ENCODE data around the gene CAND2. TPM values are rescaled to one million over a fixed set of nuclear protein-coding genes. Genes with fewer than 3 reads are reported as not detected.

The CAND2 gene
- total and polyA plus RNA-seq, 2 of the 8 experiments (the other 6 are each of a cell fraction or from before 2014, with no cell fraction given) = 8.7 TPM

- H2BK12ac ChIP-seq (ENCODE audit: low read depth, low read length) = no peak overlapping the region
- no peak for DNase-seq (ENCODE audit: low read depth in 1 of 2, low spot score in 2 of 2)
- FAIRE-seq = no peak
- no peak overlapping the region for H2BK15ac ChIP-seq (ENCODE audit: low read length)
- H3K9me3 ChIP-seq (ENCODE audit: insufficient read depth in 2 of 2, low read depth in 1 of 2, low read length in 1 of 2) = no peaks in the 10 kb centered on the region
- H4K91ac ChIP-seq (replicated peaks; ENCODE audit: insufficient read length, low read length) = no peak overlapping the region
- 88% methylated on average over 4 of the region's 4 CpGs; no CpG with 5 or more reads in 1 of the 2 experiments for WGBS, 2 experiments (ENCODE audit: extremely low coverage in 1 of 2, insufficient coverage in 1 of 2, insufficient read length in 1 of 2, insufficient replicate concordance in 2 of 2, low coverage in 1 of 2, low lambda C conversion rate in 2 of 2, missing lambda C conversion rate in 1 of 2)
- H3K79me1 ChIP-seq (ENCODE audit: low read depth, low read length) = no peaks in the 10 kb centered on the region
- peaks cover 3% of the 10 kb centered on the region; the same call in 1 of the 2 replicates for H3K23me2 ChIP-seq (ENCODE audit: low read depth, low read length)
- no peak overlapping the region for H2BK20ac ChIP-seq (ENCODE audit: low read length)
- peaks cover 0 to 12% (median 7%) of the 10 kb centered on the region in 4 experiments; a peak in 5 of 7 replicates for H3K4me1 ChIP-seq (replicated peaks in 1 of 4; ENCODE audit: control insufficient read depth in 3 of 4, insufficient read depth in 4 of 4, low read length in 3 of 4)
- H4K5ac ChIP-seq (ENCODE audit: insufficient read length, low read depth, low read length) = no peak overlapping the region
- H3K18ac ChIP-seq (ENCODE audit: extremely low read depth, low read length) = no peak overlapping the region
- CTCF ChIA-PET (ENCODE audit: partially characterized antibody) = interaction anchor here (4.5 kb wide), 1 partner anchor 32 kb away, joined by 29 read pairs; no protein-coding TSS in a partner anchor
- POLR2A ChIA-PET (ENCODE audit: partially characterized antibody) = interaction anchor here (1.4 kb wide), 1 partner anchor 76 kb away, joined by 3 read pairs; no protein-coding TSS in a partner anchor
- no peak overlapping the region for H3K4me3 ChIP-seq (ENCODE audit: extremely low read depth in 1 of 4, insufficient read depth in 2 of 4, low read depth in 3 of 4, low read length in 4 of 4)
- H2BK5ac ChIP-seq (ENCODE audit: low read depth, low read length) = no peak overlapping the region
- H3K27ac ChIP-seq (ENCODE audit: low read depth, low read length) = no peak overlapping the region
- H3K14ac ChIP-seq (ENCODE audit: insufficient read length) = no peak overlapping the region
- no peaks in the 10 kb centered on the region for H3K79me2 ChIP-seq (ENCODE audit: control insufficient read depth in 1 of 2, insufficient read depth in 2 of 2, low read length in 2 of 2)
- no peaks in the 10 kb centered on the region for H4K20me1 ChIP-seq (replicated peaks in 1 of 2; ENCODE audit: control insufficient read depth in 1 of 2, insufficient read depth in 2 of 2, low read length in 2 of 2)
- H3K23ac ChIP-seq (ENCODE audit: insufficient read length) = no peak overlapping the region
- TF ChIP-seq CTCF (IDR thresholded peaks at IDR 0.05; ENCODE audit: control extremely low read depth in 1 of 3, insufficient read depth in 1 of 3, low read depth in 1 of 3, low read length in 3 of 3) (no peak), CEBPB (IDR thresholded peaks at IDR 0.05; ENCODE audit: low read depth, low read length) (peak; percentile 43; the same call in 1 of the 2 replicates)
- H3K9ac ChIP-seq (replicated peaks in 1 of 4; ENCODE audit: extremely low read depth in 1 of 4, low read depth in 3 of 4, low read length in 3 of 4) = no peak overlapping the region
- no peak overlapping the region for H3K4ac ChIP-seq (replicated peaks; ENCODE audit: insufficient read length, low read depth, low read length)
- no peak overlapping the region for H3K56ac ChIP-seq (replicated peaks; ENCODE audit: insufficient read length, low read depth, low read length)
- H3K36me3 ChIP-seq (ENCODE audit: control insufficient read depth in 2 of 4, insufficient read depth in 4 of 4, low read length in 3 of 4) = no peaks in the 10 kb centered on the region
- H2AFZ ChIP-seq (ENCODE audit: low read length) = no peak overlapping the region
- no peak overlapping the region for H2BK120ac ChIP-seq (replicated peaks; ENCODE audit: low read depth, low read length)
- H4K8ac ChIP-seq (ENCODE audit: extremely low read depth, insufficient read depth, low read length) = no peak overlapping the region
- no peak overlapping the region for H3K4me2 ChIP-seq (ENCODE audit: insufficient read depth in 1 of 2, low read depth in 2 of 2, low read length in 2 of 2)
- no peak overlapping the region for H2AK5ac ChIP-seq (ENCODE audit: low read depth, low read length)
- no peaks in the 10 kb centered on the region for H3K27me3 ChIP-seq (replicated peaks in 1 of 4; ENCODE audit: control insufficient read depth in 3 of 4, extremely low read depth in 1 of 4, insufficient read depth in 3 of 4, low read length in 3 of 4)
Measured at GRCh38 chr3:12756175-12756574, 40.3 kb upstream of the CAND2 start.

All from H1 (cell line).